ENCODE measurements around the gene KLF6.

- no peak for TF ChIP-seq CTCF (conservative IDR thresholded peaks at IDR 0.05)
- TF ChIP-seq EZH2 (IDR thresholded peaks at IDR 0.05; ENCODE audit: low read depth), result no peak
Measured at GRCh38 chr10:3727268-3727667, 57.7 kb downstream of the KLF6 start.
